GM19193 (cell line): ENCODE measurements around the gene CLDN7.

Experiments used
- POLR2A ChIP-seq: IDR thresholded peaks from 4 replicates; pipeline ENCODE4 v1.6.1; 2011; ENCODE audit not compliant: insufficient read depth, insufficient read length; ENCODE audit errors: extremely low read depth

The CLDN7 gene

DNA sequence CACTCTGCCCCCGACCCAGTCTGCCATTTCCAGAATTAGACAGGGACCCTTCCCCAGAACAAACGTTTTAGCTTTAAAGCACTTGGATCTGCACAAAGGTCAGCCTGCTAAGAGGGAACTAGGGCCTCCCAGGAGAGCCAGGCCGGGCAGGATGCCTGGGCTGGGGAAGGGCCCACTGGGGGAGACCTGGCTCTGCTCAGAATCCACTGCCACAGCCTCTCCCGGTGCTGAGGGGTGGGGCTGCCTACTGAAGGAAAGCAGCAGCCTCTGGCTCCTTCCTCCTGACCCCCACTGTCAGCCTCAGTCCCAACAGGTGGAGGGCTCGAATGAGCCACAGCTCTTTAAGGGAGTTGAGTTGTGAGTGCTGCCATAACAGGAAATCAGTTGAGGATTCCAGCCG lies 30.5 kb upstream of the CLDN7 start:
- no peak for TF ChIP-seq POLR2A

DNA sequence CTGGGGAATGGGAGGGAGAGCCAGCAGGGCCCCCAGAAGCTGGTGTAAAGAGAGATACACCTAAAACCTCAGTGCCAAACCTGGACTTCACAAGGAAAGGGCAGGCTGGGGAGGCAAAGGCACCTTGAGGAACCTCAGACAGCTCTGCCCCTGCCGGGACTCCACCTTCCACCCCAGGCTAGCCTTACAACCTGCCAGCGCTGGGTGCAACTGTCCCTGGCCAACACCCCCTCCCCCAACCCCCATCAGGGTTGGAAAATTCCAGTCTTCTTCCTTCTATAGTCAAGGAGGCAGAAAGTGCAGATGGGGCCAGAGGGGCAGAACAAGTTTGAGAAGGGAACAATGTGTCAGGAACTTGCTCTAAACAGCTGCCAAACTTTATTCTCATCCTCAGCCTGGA lies 29.9 kb upstream of the CLDN7 start:
- no peak for TF ChIP-seq POLR2A

DNA sequence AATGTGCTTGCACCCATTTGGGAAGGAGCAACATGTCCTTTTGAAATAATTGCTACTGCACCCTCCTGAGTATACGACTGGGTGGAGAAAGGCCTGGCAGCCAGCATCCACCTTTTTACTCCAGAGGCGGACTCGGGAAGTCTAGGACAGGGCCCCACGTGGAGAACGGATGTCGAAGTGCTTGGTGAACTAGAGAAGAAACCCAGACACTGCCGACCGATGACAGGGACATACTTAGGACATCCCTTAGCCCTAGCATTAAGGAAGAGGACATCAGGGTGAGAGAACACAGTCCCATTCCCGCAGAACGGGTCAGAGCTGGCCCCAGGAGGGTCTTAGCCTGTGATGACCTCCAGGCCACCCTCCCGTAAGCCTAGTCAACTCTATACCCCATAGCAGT lies 28.4 kb upstream of the CLDN7 start:
- no peak for TF ChIP-seq POLR2A

DNA sequence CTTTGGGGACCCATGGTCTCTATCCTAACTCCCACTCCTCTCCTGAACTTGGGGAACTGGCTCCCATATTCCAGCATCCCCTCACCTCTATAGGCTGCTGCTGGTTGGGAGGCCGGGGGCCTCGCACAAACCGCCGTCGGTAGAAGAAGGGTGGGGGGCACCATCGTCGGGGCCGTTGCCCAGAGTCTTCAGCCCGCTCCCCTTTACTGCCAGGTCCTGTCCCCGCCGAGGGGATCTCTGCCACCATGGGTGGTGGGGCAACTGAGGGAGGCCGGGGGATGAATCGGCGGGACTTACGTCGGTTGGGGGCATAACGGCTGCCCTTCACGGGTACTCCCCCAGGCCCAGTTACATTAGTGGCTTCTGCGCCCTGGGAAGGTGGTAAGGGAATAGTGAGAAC lies 27.9 kb upstream of the CLDN7 start:
- no peak for TF ChIP-seq POLR2A

DNA sequence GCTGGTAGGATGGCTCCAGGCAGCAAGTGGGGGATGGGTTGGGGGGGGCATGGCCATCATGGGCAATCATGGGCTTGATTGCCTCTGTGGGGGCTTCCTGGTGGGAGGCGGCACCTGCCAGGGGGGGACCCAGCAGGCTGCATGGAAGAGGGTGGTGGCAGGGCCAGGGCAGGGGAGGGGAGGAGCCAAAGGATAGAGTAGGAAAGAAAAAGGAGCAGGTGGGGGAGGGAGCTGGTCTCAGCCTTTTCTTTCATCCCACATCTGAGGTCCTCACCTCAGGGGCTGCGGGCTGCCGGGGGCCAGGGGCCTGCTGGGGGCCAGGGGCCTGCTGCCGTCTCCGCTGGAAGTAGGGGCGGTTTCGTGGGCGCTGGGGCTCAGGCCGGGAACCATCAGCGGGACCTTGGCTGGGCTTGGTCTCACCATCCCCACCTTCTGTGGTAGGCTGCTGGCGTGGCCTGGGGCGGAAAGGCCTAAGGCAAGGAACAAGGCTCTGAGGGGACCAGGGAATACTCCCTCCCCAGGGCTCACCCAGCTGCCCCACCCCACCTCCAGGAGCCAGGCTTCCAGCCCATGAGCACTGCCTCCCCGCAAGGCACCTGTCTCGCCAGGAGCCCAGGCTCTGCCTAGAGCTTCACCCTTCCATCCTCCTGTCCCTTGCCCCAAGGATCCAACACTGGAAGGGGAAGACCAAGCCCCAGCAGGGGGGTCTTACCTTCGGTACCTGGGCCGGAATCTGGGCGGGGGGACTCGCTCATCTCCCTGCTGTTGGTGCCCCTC lies 27.2 kb upstream of the CLDN7 start:
- no peak for TF ChIP-seq POLR2A

DNA sequence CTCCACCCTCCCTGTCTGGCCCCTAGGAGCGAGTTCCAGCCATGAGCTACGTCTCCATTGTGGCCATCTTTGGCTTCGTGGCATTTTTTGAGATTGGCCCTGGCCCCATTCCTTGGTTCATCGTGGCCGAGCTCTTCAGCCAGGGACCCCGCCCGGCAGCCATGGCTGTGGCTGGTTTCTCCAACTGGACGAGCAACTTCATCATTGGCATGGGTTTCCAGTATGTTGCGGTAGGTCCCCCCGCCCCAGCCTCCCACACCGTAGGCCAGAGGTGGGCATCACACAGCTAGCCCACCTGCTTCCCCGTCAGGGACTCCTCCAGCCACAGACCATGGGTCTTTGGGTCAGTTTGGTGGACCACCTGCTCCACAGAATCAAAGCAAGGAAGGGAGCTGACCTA lies 23.4 kb upstream of the CLDN7 start:
- no peak for TF ChIP-seq POLR2A

DNA sequence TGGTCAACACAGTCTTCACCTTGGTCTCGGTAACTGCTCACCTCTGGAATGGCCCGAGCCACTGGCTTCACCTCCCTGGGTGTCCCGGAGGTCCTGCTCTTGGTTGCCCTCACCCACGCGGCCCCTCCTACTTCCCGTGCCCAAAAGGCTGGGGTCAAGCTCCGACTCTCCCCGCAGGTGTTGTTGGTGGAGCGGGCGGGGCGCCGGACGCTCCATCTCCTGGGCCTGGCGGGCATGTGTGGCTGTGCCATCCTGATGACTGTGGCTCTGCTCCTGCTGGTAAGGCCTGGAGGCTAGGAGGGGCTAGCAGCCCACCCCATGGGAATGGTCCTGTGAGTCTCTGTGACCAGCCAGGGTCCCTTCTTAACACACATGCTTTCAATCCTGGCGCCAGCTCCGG lies 22.6 kb upstream of the CLDN7 start:
- no peak for TF ChIP-seq POLR2A

DNA sequence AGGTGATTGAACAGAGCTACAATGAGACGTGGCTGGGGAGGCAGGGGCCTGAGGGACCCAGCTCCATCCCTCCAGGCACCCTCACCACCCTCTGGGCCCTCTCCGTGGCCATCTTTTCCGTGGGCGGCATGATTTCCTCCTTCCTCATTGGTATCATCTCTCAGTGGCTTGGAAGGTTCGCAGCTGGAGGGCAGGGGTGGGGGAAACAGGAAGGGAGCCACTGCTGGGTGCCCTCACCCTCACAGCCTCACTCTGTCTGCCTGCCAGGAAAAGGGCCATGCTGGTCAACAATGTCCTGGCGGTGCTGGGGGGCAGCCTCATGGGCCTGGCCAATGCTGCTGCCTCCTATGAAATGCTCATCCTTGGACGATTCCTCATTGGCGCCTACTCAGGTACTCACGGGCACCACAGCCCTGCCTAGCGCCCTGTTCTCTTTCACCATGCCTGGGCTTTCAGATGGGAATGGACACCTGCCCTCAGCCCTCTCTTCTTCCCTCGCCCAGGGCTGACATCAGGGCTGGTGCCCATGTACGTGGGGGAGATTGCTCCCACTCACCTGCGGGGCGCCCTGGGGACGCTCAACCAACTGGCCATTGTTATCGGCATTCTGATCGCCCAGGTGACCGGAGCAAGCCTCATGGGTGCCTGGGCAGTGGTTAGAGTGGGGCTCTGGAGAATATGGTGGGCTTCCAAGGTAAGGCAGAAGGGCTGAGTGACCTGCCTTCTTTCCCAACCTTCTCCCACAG lies 21.4 kb upstream of the CLDN7 start:
- TF ChIP-seq POLR2A: no peak

DNA sequence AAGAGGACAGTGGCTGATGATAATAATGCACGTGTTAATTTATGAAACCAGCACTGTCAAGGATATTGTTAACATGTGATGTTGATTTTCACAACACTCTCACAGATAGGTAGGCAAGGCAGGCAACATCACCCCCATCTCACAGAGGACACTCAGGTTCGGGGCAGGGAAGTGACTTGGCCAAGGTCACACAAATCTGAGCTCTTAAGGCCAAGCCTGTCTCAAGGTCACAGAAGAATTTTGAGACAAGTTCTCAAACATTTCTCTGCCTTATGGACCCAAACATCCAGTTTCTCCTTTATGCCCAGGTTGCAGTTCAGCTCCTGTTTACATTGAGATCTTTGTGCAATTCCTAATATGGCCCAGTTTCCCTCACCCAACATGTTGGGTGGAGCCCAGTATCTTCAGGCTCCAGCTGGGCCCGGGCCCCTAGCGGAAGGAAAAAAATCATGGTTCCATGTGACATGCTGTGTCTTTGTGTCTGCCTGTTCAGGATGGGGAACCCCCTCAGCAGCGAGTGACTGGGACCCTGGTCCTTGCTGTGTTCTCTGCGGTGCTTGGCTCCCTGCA lies 20.6 kb upstream of the CLDN7 start:
- TF ChIP-seq POLR2A: no peak

DNA sequence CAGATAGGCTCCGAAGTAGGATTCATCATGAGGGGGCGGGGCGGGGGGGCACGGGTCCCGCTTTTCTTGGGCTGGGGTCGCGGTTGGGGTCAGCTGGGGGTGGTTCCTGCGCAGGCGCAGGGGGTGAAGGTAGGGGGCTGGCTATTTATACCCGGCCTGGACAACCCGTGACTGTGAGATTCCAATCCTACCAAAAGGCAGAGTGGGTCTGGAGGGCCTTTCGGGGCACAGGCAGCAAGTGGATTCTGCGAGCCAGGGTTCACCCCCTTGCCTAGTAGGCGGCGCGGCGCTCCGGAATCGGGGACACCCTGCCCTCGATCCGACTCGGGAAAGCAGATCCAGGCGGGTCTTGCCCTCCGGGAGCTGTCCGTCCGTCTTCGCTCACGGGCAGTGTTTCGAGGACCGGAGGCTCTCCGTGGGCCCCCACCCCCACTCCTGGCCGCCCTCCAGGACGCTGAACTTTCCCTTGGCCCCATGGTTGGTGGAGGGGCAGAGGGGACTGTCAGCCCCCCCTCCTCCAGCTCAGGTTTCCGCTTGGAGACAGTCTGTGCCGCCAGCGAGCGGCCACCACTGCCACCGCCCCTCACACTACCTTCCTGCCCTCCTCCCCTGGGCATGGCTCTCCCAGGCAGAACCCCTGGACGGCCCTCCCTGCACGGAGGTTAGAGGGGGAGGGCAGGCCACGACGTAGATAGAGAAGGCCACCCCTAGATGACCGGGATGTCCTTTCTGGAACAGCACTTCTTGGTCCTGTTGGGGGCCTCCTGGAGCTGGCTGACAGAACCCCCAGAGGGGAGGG lies 19.9 kb upstream of the CLDN7 start:
- TF ChIP-seq POLR2A: no peak

DNA sequence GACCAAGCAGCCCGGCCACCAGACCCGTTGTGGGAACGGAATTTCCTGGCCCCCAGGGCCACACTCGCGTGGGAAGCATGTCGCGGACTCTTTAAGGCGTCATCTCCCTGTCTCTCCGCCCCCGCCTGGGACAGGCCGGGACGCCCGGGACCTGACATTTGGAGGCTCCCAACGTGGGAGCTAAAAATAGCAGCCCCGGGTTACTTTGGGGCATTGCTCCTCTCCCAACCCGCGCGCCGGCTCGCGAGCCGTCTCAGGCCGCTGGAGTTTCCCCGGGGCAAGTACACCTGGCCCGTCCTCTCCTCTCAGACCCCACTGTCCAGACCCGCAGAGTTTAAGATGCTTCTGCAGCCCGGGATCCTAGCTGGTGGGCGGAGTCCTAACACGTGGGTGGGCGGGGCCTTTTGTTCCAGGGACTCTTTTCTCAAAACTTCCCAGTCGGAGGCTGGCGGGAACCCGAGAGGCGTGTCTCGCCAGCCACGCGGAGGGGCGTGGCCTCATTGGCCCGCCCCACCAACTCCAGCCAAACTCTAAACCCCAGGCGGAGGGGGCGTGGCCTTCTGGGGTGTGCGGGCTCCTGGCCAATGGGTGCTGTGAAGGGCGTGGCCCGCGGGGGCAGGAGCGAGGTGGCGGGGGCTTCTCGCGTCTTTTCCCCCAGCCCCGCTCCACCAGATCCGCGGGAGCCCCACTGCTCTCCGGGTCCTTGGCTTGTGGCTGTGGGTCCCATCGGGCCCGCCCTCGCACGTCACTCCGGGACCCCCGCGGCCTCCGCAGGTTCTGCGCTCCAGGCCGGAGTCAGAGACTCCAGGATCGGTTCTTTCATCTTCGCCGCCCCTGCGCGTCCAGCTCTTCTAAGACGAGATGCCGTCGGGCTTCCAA lies 19.0 kb upstream of the CLDN7 start, which contains the start of gene SLC2A4:
TSS of gene SLC2A4 (plus strand) at position 645 of the 879 bp plus-strand sequence. CDS start at position 862, 217 bp downstream.
- TF ChIP-seq POLR2A: peak; percentile 8

DNA sequence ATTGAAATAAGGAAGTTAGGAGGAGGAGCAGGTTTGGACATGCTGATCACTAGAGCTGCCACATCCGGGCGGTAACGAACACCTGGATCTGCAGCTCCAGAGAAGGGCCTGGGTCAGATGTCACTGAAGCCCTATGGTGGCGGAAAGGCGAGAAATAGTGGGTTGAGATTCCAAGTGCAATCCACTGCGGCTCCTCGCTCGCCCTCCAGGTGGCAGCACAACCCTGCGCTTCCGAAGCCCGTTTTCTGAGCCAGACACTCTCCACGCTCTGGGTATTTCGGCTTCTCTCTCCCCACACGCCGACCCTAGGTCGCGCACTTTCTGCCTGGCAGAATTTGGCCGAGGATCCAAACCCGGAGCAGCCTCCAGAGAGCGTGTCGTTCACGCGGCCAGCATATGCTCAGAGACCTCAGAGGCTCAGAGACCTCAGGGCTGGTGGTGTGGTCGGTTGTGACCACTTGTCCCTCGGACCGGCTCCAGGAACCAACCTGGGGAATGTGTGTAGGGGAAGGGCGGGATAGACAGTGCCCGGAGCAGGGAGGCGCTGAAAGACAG lies 18.3 kb upstream of the CLDN7 start:
- TF ChIP-seq POLR2A: peak; percentile 7

DNA sequence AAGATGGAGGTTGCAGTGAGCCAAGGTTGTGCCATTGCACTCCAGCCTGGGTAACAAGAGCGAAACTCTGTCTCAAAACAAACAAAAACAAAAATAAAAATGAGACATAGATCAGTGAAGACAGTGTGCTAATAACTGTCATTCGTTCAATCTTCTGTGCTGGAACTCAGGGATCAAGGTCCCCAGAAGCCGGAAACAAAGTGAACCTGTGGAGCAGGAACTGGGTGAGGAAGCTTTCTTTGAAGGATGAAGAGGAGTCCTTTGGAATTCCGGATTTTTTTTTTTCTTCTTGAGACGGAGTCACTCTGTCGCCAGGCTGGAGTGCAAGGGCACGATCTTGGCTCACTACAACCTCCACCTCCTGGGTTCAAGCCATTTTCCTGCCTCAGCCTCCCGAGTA lies 17.2 kb upstream of the CLDN7 start:
- no peak for TF ChIP-seq POLR2A

DNA sequence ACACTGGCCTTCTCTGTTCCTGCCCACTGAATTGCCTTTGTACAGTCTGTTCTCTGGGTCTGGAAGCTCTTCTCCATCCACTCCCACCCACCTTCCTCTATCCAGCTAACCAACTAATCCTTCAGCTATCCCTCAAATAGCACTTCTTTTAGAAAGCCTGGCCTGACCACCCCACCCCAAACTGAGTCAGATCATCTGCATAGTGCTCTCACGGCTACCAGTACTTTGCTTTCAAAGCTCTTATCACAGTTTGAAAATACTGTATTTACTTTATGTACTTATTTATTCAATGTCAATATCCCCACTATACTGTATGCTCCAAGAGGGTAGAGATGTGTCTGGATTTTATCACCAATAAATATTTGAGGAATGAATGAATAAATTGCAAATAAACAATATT lies 4.5 kb upstream of the CLDN7 start:
- no peak for TF ChIP-seq POLR2A
